NCI-H2196 treated with DMSO at 0.1 percent for 48 hours (cell line): ENCODE results near the gene MCRIP1.

Source experiments
- DNase-seq: peaks from one replicate; lab custom pipeline; 2025; ENCODE audit not compliant: unreplicated experiment; lab: John Stamatoyannopoulos, UW

The MCRIP1 gene

GRCh38 chr17:81805707-81806460 is 27.2 kb downstream of the MCRIP1 start:
- DNase-seq = no peak

DNA sequence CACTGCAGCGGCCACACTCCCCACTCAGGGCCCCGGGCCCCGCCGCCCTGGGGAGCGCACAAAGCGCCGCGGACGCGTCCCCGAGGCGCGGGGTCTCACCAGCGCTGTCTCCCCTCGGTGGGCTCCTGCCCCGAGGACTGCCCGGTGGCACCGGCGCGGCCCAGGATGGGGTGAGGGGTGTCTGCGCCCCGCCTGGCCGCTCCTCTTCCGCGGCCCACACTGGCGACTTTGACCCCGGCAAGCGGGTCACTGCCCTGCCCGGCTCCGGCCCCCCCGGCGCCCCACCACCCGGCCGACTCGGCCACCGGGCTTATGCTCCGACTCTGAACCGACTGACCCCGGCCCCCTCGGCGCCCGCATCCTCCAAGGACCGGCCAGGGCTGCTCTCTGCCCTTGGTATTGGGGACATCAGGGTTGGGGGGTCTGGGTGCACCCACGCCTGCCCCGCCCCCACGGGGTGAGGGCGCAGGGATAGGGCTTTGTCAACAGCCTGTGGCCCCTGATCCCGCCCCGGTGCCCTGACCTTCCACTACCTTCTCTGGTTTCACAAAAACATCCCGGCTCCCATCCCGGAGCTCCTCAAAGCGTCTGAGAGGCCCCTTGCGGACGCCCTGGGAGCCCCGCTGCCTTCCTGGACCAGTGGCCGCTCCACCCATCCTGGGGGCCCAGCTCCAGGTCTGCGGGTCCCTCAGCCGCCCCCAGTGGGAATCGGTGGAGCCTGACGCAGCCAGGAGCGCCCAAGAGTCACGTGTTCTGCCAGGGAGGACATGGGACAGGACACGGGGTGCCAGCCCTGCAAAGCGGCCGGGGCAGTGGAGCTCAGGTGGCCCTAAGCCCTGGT is 28.3 kb downstream of the MCRIP1 start:
- DNase-seq = no peak

DNA sequence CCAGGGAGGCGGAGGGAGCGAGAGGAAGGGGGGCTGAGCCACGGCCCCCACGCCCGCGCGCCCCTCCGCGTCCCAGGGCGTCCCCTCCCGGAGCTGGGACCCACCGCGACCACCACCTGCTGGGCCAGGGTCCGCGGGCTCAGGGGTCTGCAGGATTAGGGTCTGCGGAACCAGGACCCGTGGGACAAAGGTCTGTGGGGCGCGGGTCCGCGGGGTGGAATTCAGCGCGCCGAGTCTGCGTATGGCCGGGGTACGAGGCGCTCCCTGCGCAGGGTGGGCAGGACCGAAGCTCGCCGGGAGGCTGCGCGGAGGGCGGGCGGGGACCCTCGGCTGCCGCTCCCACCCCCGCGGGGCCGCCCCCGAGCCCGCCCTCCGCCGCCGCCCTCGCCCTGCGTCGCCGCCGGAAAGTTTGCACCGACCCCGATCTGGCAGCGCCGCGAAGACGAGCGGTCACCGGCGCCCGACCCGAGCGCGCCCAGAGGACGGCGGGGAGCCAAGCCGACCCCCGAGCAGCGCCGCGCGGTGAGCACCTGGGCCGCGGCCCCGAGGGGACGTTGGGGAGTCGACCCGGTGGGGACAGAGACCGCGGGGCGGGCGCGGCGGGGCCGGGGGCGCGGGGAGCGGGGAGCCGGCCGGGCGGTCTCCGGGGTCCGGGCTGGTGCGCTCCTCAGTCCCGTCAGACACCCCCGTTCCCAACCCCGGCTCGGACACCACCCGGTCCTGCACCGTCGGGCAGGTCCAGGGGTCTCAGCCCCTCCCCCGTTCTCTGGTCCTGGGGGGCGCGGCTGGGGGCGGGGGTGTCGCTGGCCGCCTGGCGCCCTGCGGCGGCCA is 29.1 kb downstream of the MCRIP1 start, which contains the start of gene GCGR:
GCGR (plus strand) TSS at position 423 of the 831 bp plus-strand sequence. CDS start 4,869 bp downstream, outside the sequence.
- DNase-seq = no peak

- DNase-seq = no peak
Measured at GRCh38 chr17:81802856-81803643, 30.0 kb downstream of the MCRIP1 start.

- no peak for DNase-seq
Measured at GRCh38 chr17:81802048-81802758, 30.9 kb downstream of the MCRIP1 start.

DNA sequence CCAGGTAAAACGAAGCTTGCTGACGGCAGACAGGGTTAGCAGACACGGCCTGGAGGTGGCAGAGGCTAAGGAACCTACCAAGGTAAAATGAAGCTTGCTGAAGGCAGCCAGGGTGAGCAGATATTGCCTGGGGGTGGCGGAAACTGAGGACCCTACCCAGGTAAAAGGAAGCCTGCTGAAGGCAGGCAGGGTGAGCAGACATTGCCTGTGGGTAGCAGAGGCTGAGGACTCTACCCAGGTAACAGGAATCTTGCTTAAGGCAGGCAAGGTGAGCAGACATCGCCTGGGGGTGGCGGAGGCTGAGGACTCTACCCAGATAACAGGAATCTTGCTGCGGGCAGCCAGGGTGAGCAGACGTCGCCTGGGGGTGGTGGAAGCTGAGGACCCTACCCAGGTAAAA is 31.8 kb downstream of the MCRIP1 start:
- DNase-seq = no peak

GRCh38 chr17:81794509-81794908 is 38.6 kb downstream of the MCRIP1 start:
- DNase-seq = peak; percentile 88

GRCh38 chr17:81794074-81794476 is 39.0 kb downstream of the MCRIP1 start:
- DNase-seq = no peak

GRCh38 chr17:81792675-81793615 is 40.1 kb downstream of the MCRIP1 start:
- no peak for DNase-seq
